GM18507 (cell line): ENCODE data around the gene CCDC61.

Experiments used
- DNase-seq: peaks from one replicate; pipeline ENCODE4 v3.0.0; 2011; ENCODE audit warnings: low read depth; ENCODE audit not compliant: insufficient read length; ENCODE audit errors: extremely low spot score
- FAIRE-seq: peaks from 2 replicates; lab custom pipeline; 2011; peaks lifted over from hg19 to GRCh38; lab: Jason Lieb, UNC

Gene CCDC61

DNA sequence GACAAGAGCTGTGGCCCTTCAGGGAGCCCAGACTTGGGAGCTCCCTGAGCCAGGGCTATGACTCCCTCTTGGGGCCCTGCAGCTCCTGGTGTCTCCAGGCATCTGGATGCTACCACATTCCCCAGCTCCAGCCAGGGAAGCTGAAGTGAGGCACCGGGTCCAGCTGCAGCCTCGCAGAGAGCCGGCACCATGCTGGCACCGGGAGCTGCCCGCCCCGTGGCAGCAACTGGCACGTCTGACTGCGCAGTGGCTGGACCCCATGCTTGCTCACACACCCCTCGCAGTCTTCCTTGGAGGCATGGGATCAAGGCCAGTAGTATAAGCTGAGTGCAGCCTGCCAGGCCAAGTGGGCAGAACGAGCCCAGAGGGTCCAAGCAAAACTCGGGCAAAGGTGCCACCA lies 38.1 kb downstream of the CCDC61 start:
- DNase-seq (no peak), FAIRE-seq (no peak)

DNA sequence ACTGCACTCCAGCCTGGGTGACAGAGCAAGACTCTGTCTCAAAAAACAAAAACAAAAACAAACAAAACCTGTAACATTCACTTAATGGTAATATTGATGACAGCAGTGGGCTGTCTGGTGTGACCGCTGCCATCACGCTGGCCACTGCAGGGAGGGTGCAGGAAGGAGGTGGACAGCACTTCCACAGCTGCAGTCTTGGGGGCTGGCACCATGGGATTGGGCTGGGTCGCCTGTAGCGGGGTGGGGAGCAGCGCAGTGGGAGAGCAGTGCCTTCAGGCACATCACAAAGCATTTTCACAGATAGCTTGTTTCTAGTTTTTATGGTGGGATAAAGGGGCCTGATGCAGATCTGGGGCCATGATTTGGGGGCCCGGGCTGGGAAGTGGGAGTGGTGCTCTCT lies 40.3 kb downstream of the CCDC61 start:
- FAIRE-seq (no peak), DNase-seq (no peak)

DNA sequence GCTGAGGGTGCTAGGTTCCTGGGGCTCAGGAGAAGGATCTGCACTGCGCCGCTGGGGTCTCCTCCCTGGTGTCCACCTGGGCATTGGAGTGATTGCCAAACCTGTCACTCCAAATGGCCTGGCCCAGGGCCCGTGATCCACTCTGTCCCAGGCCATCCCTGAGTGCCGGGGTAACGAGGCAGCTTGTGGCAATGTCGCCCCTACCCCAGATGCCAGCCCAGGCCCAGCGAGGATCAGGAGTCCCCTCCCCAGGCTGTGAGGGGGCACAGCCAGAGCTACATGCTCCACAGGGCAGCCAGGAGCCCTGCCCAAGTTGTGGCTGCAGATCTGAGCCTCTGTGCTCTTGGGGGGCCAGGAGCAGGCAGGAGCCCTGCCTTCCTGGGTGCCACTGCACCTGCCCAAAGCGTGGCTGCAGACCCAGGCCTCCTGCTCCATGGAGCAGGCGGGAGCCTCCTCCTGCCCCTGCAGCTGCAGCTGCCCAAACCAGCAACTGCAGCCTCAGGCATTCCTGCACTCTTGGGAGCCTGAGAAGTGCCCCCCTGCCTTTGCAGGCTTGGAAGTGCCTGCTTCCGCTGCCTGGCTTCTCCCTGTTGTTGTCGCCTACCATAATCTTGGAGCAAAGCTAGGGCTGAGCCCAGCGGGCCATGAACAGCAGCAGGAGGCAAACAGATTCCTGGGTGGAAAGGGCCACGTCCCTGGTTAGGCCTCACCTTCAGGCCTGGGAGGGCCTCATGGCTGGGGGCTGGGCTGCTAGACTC lies 40.9 kb downstream of the CCDC61 start:
- FAIRE-seq, result no peak
- no peak for DNase-seq

DNA sequence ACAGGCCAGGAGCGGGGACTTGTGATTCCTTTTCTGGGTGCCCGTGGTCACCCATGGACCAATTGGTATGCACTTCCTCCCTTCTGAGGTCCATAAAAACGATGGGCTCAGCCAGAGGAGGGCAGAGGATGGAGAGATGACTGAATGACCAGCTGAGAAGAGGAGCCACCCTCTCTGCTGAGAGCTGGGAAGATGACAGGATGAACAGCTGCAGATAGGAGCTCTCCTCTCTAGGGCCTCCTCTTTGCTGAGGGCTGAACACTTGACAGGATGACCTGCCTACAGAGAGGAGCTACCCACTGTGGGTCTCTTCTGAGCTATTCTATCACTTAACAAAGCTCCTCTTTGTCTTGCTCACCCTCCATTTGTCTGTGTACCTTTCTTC lies 41.5 kb downstream of the CCDC61 start:
- DNase-seq (no peak), FAIRE-seq (no peak)

DNA sequence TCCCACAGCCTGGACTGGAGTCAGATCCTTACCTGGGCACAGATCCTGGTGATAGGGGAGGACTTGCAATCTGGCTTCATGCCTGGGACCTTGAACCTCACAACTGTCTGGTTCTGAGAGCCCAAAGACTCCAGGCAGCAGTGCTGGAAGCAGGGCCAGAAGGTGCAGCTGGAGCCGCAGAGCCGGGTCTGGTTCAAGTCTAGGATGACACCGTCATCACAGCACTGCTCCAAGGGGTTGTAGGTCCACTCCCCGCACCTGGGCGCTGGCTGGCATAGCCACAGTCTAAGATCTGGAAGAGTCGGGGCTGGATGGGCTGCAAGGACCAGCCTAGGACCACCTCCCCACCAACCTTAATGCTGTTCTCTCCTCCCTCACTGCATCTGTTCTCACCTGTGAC lies 44.9 kb downstream of the CCDC61 start:
- FAIRE-seq, result no peak

DNA sequence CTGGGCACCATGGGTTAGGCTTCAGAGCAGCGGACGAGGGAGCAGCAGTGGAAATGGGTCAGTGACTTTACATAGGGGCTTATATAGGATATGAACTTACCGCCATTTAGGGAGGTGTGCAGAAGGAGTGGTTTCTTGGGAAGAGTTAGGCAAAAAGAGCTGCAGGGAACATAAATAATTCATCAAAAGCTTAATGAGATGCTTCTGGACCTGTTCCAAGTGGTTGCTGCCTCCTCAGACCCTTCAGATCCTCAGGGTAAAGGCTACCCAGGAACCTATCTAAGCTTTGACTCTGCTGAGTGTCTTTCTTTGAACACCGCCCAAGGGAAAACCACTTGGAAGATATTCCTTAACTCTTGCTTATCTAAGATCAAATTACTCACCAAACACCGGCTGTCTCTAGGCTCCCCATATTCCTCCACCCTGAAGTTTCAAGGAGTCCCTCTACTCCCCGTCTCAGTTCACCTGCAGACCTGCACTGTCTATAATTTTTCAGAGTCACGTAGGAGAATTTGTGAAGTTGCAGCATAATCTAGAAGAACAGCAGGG lies 45.8 kb downstream of the CCDC61 start, which contains the start of gene IGFL4:
IGFL4 (minus strand) TSS at position 51 of the 549 bp plus-strand sequence; CDS start at position 11, 40 bp downstream.
- DNase-seq (no peak), FAIRE-seq (no peak)

More for the DNA sequence above, 44.9 kb downstream of the CCDC61 start:
- no peak for DNase-seq

DNA sequence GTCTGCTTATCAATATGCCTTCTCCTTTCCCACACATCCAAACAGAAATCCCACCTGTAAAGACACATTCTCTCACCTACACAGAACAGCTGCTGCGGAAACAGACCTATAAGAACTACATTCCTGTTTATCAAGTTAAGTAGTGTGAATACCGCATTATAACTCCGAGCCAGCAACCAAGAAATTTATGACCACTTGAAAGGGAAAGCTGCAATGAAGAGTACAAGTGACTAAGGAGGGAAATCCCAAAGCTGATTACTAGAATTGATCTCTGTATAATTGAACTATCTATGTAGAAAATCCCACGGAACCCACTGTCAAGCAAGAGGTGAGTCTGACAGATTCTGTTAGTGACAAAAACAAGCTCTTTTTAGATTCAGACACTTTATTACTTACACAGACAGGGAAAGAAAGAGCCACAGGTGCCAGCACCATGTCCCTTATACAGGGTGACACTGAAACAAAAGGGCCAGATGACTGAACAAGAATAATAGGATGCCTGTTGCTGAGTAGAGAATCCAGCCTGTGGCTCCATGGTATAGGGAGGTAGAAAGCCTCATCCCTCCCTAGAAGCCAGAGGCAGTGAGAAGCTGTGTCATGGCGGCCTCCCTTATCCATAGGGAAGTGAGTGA lies 47.1 kb downstream of the CCDC61 start:
- FAIRE-seq (no peak), DNase-seq (no peak)

DNA sequence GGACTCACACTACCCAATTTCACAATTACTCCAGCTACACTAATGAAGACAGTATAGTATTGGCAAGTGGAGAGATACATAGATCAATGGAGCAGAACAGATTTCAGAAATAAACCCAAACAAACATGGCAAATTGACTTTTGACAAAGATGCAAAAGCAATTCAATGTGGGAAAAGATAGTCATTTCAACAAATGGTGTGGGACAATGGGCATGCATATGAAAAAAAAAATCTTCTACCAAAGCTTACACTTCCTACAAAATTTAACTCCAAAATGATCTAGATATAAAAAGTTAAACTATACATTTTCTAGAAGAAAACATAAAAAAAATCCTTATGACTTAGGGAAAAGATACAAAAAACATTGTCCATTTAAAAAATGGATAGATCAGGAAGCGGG lies 48.3 kb downstream of the CCDC61 start:
- FAIRE-seq, result no peak

DNA sequence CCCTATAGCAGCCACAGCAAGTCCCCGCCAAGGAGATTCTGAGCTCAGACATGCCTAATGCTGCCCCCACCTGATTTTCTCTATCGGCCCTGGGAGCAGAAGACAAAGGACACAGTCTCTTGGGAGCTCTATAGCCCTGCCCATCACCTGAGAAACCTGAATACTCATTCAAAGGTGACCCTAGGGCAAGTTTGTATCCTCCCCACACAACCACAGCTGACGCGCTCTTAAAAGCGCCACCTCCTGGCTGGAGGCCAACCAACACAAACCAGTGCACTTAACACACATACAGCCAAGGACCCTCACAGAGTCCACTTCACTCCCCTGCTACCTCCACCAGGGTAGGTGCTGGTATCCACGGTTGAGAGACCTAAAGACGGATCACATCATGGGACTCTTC lies 54.3 kb downstream of the CCDC61 start:
- DNase-seq (no peak), FAIRE-seq (no peak)

More for the DNA sequence above, 48.3 kb downstream of the CCDC61 start:
- no peak for DNase-seq

DNA sequence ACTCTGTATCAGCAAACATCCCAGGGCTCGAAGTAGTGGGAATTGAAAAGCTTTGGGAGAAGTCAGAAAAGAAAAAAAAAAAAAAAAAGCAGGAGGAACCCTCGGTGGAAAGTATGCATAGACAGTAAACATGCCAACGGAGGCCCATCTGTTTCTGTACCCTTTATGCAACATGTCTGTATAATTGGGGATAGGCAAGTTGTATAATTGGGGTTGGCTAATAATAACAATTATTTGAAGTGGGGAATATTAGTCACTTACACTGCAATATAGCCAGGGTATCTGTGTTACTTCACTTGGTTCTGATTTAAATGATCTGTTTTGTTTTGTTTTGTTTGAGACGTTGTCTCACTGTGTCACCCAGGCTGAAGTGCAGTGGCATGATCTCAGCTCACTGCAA lies 57.6 kb downstream of the CCDC61 start:
- FAIRE-seq, result no peak
- no peak for DNase-seq

DNA sequence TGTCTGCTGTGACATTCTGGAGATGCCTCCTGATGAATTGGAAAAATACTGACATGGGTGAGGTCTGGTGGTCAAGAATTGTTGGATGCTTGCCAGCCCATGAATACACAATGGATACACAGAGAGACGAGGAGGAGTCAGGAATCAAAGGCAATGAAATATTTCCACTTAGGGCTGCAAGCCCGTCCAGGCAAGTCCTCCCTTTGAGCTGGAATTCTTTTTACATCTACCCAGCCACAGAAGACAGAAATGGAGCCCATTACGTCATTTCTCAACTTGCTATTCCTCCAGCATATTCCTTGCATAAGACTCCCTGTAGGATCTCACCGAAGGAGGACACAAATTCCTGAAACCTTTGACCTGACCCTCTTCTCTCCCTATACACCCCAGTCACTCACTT lies 61.3 kb downstream of the CCDC61 start:
- DNase-seq, result no peak
- FAIRE-seq, result no peak

DNA sequence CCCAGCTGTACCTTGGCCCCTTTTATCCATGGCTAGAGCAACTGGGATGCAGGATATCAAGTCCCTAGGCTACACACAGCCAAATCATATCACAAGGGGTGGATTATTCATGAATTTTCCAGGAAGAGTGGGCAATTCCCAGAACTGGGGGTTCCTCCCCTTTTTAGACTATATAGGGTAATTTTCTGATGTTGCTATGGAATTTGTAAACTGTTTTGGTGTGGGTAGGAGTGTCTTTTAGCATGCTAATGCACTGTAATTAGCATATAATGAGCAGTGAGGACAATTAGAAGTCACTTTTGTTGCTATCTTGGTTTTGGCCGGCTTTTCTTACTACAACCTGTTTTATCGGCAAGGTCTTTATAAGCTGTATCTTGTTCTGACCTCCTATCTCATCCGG lies 63.5 kb downstream of the CCDC61 start:
- FAIRE-seq (no peak), DNase-seq (no peak)

DNA sequence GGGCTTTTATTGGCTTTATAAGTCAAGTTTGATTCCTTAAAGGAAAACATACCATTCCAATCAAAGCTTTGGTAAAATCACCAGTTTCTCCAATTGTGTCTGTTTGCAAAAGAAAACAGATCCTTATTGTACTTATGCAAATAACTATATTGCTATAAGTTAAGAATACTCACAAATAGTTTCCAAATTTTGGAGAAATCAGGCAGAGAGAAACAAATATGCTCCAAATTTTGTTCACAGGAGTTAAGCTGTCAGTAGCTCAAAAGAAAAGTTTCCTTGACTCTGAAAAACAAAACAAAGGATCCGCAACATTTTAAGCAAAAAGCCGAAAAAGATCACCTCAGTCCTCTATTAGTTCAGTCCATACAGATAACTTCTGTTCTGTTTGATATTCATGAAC lies 64.7 kb downstream of the CCDC61 start:
- no peak for DNase-seq
- FAIRE-seq, result no peak

DNA sequence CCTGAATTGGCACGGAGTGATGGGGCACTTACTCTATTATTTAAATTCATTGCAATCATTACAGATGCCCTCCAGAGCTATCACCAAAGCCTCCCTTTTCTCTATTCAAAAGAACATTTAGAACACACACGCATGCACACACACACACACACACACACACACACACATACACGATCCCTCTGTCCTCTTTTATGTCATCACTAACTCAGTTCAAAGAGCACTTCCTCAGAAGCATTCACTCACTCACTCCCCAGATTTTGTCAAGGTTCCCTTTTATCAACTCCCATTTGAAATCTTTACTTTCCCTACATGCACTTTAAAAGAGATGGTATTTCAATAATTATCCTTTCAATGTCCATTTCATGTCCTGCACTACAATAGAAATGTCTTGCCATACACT lies 67.9 kb downstream of the CCDC61 start:
- DNase-seq (no peak), FAIRE-seq (no peak)

DNA sequence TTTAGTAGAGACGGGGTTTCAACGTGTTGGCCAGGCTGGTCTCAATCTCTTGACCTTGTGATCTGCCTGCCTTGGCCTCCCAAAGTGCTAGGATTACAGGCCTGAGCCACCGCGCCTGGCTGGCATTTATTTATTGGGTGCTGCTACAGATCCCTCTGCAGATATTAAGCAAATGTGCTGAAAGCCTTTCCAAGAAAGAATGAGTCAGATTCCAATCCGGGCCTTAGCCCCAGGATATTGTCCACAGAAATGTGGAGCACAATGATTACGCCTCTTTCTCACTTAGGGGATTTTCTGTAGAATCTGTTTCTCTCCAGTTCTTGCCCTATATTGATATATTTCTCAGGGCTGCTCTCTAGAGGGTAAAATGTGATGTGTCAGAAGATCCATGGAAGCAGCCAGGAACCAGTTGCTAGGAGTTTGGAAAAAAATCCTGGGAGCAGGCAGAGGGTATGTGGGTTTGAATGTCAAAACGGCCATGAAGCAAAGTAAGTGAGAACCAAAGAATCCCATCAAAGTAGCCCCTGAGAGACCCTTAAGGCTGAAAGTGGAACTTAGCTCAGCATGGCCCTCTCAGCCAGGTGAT lies 70.3 kb downstream of the CCDC61 start:
- FAIRE-seq, result no peak
- no peak for DNase-seq

DNA sequence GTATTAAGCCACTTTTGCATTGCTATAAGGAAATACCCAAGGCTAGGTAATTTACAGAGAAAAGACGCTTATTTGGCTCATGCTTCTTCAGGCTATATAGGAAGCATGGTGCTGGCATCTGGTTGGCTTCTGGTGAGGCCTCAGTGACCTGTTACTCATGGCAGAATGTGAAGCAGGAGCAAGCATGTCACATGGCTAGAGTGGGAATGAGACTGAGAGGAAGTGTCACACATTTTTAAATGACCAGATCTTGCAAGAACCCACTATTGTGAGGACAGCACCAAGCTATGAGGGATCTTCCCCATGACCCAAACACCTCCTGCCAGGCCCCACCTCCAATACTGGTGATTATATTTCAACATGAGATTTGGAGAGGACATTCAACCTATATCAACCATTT lies 71.2 kb downstream of the CCDC61 start:
- no peak for FAIRE-seq

DNA sequence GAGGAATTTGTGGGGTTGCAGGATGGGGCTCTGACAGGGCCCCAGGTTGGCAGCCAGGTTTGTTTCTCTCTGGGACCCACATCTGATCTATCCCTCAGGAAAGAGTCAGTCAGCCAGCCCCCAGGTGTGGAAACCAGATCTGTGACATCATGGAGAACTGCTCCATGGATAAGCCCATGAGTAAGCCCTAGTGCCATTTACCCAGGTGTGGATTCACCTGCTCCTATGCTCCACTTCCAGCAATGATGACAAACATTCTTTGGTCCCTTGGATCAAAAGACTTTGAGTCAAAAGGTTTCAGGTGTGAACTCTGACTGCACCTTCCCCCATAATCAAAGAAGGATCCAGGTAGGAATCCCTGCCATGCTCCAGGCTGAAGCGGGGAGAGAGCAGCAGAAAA lies 72.4 kb downstream of the CCDC61 start:
- no peak for DNase-seq
- FAIRE-seq, result no peak

More for the DNA sequence above, 71.2 kb downstream of the CCDC61 start:
- DNase-seq, result no peak
